BLaER1 (cell line): ENCODE results near the gene PTPRD.

ENCODE experiments used
- H3K27ac ChIP-seq: shearing (Covaris generic); formaldehyde crosslinking; 2 replicates; pipeline ENCODE4 v1.8.1; 2022
- H3K27me3 ChIP-seq: shearing (Covaris generic); formaldehyde crosslinking; 2 replicates; pipeline ENCODE4 v1.8.1; 2022
- H3K36me3 ChIP-seq: shearing (Covaris generic); formaldehyde crosslinking; 2 replicates; pipeline ENCODE4 v1.8.1; 2022
- H3K4me1 ChIP-seq: shearing (Covaris generic); formaldehyde crosslinking; 2 replicates; pipeline ENCODE4 v1.8.1; 2022
- H3K4me2 ChIP-seq: shearing (Covaris generic); formaldehyde crosslinking; 2 replicates; pipeline ENCODE4 v1.8.1; 2022
- H3K4me3 ChIP-seq: shearing (Covaris generic); formaldehyde crosslinking; 2 replicates; pipeline ENCODE4 v1.8.1; 2022
- H3K9ac ChIP-seq: shearing (Covaris generic); formaldehyde crosslinking; 2 replicates; pipeline ENCODE4 v1.8.1; 2022
- H3K9me3 ChIP-seq: shearing (Covaris generic); formaldehyde crosslinking; 2 replicates; pipeline ENCODE4 v1.8.1; 2022
- H4K20me1 ChIP-seq: shearing (Covaris generic); formaldehyde crosslinking; 2 replicates; pipeline ENCODE4 v1.8.1; 2022
- Cebpa-rat ChIP-seq: shearing (Covaris generic); IDR thresholded peaks from 2 replicates; pipeline ENCODE4 v1.8.1; 2022

Gene PTPRD

DNA sequence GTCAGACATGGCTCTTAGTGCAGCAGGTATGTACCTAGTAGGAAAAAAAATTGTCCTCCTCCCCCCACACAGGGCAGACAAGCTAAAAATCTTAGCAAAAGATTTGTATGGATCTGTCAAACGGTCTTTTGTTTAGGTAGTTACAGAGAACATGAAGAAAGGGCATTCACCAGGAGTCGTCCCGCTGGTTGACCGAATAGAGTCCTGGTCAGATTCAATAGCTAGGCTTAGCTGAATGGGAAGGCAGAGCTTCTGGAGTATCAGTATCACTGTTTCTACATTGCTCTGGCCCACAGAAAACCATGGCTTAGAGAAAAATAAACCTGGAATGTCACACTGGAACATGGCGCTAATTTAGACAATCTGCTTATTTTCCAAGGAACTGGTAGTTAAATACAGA, 642.3 kb downstream of the PTPRD start:
- Histone ChIP-seq H3K4me2 (no peak overlapping the region), H3K9me3 (no peaks in the 10 kb centered on the region), H3K9ac (no peak overlapping the region), H3K36me3 (no peaks in the 10 kb centered on the region), H3K4me3 (no peak overlapping the region), H3K27me3 (no peaks in the 10 kb centered on the region), H3K4me1 (no peaks in the 10 kb centered on the region), H3K27ac (no peak overlapping the region), H4K20me1 (no peaks in the 10 kb centered on the region)
- TF ChIP-seq Cebpa-rat, result no peak

DNA sequence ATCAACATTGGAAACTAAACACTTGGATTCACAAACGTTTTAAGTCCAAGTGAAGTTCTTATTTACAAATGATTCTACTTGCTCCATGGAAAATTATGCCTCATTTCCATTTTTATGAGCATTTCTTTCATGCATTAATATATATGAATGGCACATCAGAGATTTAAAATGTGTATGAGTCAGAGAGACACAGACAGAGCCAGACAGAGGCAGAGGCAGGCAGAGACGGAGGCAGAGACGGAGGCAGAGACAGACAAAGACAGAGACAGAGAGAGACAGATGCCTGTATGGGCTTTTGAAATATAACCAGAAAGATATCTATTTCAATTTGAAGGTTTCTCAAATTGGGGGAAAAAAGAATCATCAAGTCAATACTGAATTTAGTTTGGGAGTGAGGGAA, 649.0 kb downstream of the PTPRD start:
- Histone ChIP-seq H4K20me1 (no peaks in the 10 kb centered on the region), H3K4me3 (no peak overlapping the region), H3K36me3 (no peaks in the 10 kb centered on the region), H3K9ac (no peak overlapping the region), H3K27ac (no peak overlapping the region), H3K4me1 (no peaks in the 10 kb centered on the region), H3K9me3 (no peaks in the 10 kb centered on the region), H3K27me3 (no peaks in the 10 kb centered on the region), H3K4me2 (no peak overlapping the region)
- TF ChIP-seq Cebpa-rat, result no peak

DNA sequence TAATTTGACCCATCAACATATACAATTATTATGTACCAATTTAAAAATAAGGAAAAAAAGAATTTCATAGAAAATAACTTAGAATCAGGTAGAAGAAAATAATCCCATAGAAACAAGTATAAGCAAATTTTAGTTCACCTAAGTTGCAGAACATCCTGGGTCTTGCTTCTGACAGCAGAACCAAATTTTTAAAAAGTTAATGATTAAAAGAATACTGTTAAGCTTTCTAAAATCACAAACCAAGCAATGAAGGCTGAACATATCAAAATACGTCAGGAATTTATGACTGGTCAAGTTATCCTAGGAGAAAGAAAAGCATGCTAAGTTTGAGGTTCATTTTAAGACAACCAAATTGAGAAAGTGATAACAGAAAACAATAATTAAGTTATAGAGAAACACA, 650.9 kb downstream of the PTPRD start:
- Histone ChIP-seq H3K9ac (no peak overlapping the region), H3K4me2 (no peak overlapping the region), H4K20me1 (no peaks in the 10 kb centered on the region), H3K27ac (no peak overlapping the region), H3K36me3 (no peaks in the 10 kb centered on the region), H3K9me3 (no peaks in the 10 kb centered on the region), H3K4me3 (no peak overlapping the region), H3K27me3 (no peaks in the 10 kb centered on the region), H3K4me1 (no peaks in the 10 kb centered on the region)
- TF ChIP-seq Cebpa-rat, result no peak

DNA sequence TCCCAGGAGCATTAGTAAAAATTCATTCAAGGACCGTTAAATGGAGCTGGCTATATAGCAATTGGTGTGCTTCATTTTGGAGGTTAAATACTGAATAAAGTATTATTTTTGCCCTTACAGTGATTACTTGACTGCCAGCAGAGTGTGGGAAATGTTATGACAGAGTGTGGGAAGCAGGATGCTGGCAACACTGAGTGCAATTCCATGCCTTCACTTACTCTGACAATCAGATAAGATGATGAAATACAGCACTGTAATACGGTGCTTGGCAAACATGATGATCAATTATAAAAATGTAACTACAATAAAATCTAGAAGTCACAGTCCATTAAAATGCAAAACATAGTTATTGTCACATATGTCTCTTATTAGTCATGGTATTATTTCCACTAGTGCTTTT, 651.3 kb downstream of the PTPRD start:
- H3K9me3 ChIP-seq, result no peaks in the 10 kb centered on the region
- no peaks in the 10 kb centered on the region for H3K27me3 ChIP-seq
- no peak overlapping the region for H3K4me3 ChIP-seq
- no peak for TF ChIP-seq Cebpa-rat
- no peaks in the 10 kb centered on the region for H3K4me1 ChIP-seq
- no peak overlapping the region for H3K4me2 ChIP-seq
- no peak overlapping the region for H3K27ac ChIP-seq
- H3K9ac ChIP-seq, result no peak overlapping the region
- no peaks in the 10 kb centered on the region for H3K36me3 ChIP-seq
- no peaks in the 10 kb centered on the region for H4K20me1 ChIP-seq

DNA sequence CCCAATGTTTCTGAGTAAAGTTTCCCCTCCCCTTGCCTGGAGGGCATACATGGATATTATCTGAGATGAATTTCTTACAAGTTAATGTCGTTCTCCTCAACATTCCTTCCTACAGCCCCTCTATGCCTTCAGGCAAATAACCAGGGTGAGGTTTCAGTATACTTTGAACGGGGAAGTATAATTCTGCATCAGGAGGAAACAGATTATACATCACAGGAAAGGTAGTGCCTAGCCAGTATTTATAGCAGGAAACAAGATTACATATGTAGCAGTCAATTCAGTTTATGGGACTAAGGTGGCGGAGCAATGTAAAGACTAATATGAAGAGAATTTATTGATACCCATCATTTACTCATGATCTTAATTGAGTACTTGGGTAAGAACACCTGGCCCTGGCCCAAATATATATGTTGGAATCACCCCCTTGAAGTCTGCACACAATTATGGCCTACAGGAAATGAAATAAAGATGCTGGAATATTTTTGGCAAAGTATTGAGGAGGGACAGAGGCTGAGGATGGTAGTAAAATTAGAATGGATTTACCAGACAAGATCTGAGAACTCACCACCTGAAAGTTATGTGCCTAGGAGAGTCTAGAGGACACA, 661.1 kb downstream of the PTPRD start:
- no peaks in the 10 kb centered on the region for H3K9me3 ChIP-seq
- H3K27ac ChIP-seq, result no peak overlapping the region
- H3K4me3 ChIP-seq, result no peak overlapping the region
- no peak overlapping the region for H3K4me2 ChIP-seq
- no peaks in the 10 kb centered on the region for H3K4me1 ChIP-seq
- H4K20me1 ChIP-seq, result no peaks in the 10 kb centered on the region
- TF ChIP-seq Cebpa-rat, result no peak
- H3K9ac ChIP-seq, result no peak overlapping the region
- H3K36me3 ChIP-seq, result no peaks in the 10 kb centered on the region
- no peaks in the 10 kb centered on the region for H3K27me3 ChIP-seq

DNA sequence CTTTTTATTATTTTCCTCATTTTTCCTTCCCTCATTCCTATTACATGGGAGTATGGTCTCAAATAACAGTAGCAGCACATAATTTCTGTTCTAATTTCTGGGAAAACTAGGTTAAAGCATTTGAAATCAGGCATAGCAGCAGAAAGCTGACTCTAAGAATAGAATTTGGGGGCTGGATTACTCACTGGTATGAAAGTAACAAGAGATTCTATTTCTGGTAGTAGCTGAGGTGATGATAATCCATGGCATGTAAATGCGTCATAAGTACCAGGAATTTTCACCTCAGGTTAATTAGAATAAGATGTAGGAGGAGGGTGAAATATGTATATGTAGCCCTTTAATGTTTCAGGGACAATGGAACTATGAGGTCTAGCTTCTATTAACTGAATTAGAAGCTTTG, 662.0 kb downstream of the PTPRD start:
- no peaks in the 10 kb centered on the region for H4K20me1 ChIP-seq
- H3K36me3 ChIP-seq, result no peaks in the 10 kb centered on the region
- no peak overlapping the region for H3K27ac ChIP-seq
- H3K4me1 ChIP-seq, result no peaks in the 10 kb centered on the region
- H3K9ac ChIP-seq, result no peak overlapping the region
- no peaks in the 10 kb centered on the region for H3K9me3 ChIP-seq
- H3K27me3 ChIP-seq, result no peaks in the 10 kb centered on the region
- H3K4me3 ChIP-seq, result no peak overlapping the region
- no peak overlapping the region for H3K4me2 ChIP-seq
- no peak for TF ChIP-seq Cebpa-rat

DNA sequence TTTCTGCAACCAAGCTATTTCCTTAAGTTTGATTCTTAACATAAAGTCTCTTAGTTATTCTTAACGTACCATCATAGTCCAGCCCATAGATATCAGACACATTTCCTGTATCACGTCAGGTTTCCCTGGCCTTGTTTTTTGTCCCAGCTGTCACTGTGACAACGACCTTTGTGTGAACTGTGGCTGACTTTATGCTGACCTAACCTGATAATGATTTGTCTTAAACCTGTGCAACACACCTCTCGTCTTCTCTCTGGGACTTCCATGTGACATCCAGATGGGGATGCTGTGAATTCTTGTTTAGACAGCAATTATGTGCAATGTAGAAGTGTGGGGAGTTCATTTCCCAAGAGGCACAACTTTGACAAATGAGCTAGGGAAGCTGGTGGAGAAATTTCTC, 662.8 kb downstream of the PTPRD start:
- no peaks in the 10 kb centered on the region for H3K36me3 ChIP-seq
- no peaks in the 10 kb centered on the region for H4K20me1 ChIP-seq
- H3K27me3 ChIP-seq, result no peaks in the 10 kb centered on the region
- H3K27ac ChIP-seq, result no peak overlapping the region
- no peak overlapping the region for H3K9ac ChIP-seq
- no peaks in the 10 kb centered on the region for H3K9me3 ChIP-seq
- no peak for TF ChIP-seq Cebpa-rat
- no peak overlapping the region for H3K4me2 ChIP-seq
- no peak overlapping the region for H3K4me3 ChIP-seq
- H3K4me1 ChIP-seq, result no peaks in the 10 kb centered on the region

DNA sequence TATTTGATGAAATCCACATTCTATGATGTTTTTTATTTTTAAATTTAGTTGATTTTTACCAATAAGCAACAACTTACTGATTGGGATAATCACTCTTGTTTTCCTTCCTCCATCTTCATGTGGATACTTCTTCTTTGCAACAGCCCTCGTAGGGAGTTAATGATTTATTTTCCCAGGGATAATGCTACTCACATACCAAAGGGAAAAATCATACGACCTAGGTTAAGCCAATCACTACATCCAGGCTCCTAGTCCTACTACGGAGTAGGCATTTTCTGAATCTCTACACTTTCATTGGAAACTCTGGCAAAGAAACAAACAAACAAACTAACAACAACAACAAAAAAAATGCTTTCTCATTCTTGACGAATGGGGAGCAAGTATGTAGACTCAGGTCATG, 663.4 kb downstream of the PTPRD start:
- H3K9ac ChIP-seq, result no peak overlapping the region
- H3K36me3 ChIP-seq, result no peaks in the 10 kb centered on the region
- no peak overlapping the region for H3K4me3 ChIP-seq
- no peak overlapping the region for H3K4me2 ChIP-seq
- no peak for TF ChIP-seq Cebpa-rat
- H3K27me3 ChIP-seq, result no peaks in the 10 kb centered on the region
- no peaks in the 10 kb centered on the region for H3K9me3 ChIP-seq
- no peaks in the 10 kb centered on the region for H4K20me1 ChIP-seq
- H3K4me1 ChIP-seq, result no peaks in the 10 kb centered on the region
- H3K27ac ChIP-seq, result no peak overlapping the region

DNA sequence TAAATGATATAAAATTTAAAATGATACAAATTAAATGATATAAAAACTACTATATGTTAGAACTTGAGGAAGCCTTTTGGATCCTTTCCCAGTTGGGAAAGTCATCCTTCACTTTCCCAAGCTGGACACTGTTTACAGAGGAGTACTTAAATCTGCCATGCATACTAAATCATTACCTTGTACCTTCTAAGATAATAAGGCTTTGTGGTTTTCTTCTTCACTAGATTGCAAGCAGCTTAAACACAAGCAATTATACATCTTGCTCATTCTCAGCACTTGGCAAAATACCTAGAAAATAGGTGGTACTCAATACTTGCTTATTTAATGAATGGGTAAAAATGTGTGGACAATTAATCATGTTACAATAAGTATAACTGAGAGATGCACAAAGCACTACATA, 666.8 kb downstream of the PTPRD start:
- no peaks in the 10 kb centered on the region for H4K20me1 ChIP-seq
- no peak overlapping the region for H3K4me3 ChIP-seq
- TF ChIP-seq Cebpa-rat, result no peak
- no peak overlapping the region for H3K4me2 ChIP-seq
- H3K27ac ChIP-seq, result no peak overlapping the region
- H3K27me3 ChIP-seq, result no peaks in the 10 kb centered on the region
- no peak overlapping the region for H3K9ac ChIP-seq
- no peaks in the 10 kb centered on the region for H3K36me3 ChIP-seq
- H3K9me3 ChIP-seq, result no peaks in the 10 kb centered on the region
- peaks cover 6% of the 10 kb centered on the region; the same call in 1 of the 2 replicates for H3K4me1 ChIP-seq

DNA sequence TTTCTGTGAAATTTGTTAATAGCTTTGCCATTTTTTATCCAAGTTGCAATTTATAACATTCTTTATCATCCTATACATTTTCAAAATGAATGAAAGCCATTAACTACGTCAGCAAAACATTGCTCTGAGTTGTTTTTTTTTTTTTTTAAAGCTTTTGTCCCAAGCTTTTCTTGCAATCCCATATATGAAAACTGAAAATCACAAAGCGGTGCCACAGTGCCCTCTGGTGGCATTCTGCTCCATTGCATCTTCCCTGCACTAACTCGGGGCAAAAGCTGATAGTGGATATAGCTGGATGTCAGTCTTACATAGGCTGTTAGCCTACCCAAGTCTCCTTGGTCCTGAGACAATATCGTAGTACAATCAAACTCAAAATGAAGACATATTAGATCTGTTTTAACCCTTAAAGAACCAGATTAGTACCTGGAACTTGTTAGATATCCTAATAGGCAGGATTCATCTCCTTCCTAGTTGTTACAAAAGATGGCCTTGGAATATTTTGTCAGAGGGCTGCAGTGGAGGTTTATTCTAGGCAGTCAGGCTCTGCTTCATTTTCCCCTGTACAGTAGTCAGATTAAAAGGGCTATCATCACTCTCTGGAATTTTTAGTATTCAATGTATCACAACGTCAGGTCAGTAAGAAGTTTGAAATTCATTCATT, 669.9 kb downstream of the PTPRD start:
- Histone ChIP-seq H3K4me2 (no peak overlapping the region), H3K27me3 (no peaks in the 10 kb centered on the region), H4K20me1 (no peaks in the 10 kb centered on the region), H3K4me3 (no peak overlapping the region), H3K36me3 (no peaks in the 10 kb centered on the region), H3K9me3 (no peaks in the 10 kb centered on the region), H3K4me1 (peaks cover 6% of the 10 kb centered on the region; the same call in 1 of the 2 replicates), H3K27ac (no peak overlapping the region), H3K9ac (no peak overlapping the region)
- TF ChIP-seq Cebpa-rat, result no peak
